ENCODE results near the gene MT1E. TPM values are rescaled to one million over a fixed set of nuclear protein-coding genes. Genes with fewer than 3 reads are reported as not detected.
A peak's percentile ranks its signal among the peaks of the same experiment; 100 is the strongest.
"Not testable (repeated sequence)": the region's sequence is repeated elsewhere in the genome, so short reads cannot be mapped to it uniquely, and the experiment has no call there.

MT1E gene
- 193 and 893 TPM in 2 replicates for total RNA-seq

GRCh38 chr16:56625140-56625942 lies at the start of gene MT1E:
TSS of gene MT1E (plus strand) at chr16:56625781. CDS start at chr16:56625852, 71 bp downstream.
- DNase-seq (ENCODE audit: low read depth) = peak; percentile 61

- DNase-seq (ENCODE audit: low read depth) = peak; percentile 59
Measured at GRCh38 chr16:56576585-56577299, 48.8 kb upstream of the MT1E start.

- DNase-seq (ENCODE audit: low read depth) = no peak
Measured at GRCh38 chr16:56577300-56577625, 48.3 kb upstream of the MT1E start.

DNA sequence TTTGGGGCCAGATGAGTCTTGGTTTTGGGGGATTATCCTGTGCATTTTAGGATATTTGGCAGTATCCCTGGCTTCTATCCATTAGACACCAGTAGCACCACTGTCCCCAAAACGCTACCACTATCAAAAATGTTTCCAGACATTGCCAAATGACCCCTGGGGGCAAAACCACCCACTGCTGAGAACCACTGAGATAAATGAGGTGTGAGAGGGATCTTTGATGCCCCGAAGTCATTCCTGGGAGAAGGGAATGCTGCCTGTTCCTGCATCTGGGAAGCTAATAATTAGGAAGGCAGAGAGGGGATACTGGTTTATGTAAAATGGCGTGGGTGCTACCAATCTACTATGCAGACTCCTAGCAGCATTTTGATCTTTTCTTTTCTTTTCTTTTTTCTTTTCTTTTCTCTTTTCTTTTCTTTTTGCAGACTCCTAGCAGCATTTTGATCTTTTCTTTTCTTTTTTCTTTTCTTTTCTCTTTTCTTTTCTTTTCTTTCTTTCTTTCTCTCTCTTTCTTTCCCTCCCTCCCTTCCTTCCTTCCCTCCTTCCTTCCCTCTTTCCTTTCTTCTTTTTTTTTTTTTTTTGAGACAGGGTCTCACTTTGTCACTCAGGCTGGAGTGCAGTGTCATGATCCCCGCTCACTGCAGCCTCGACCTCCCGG lies 45.1 kb upstream of the MT1E start:
- DNase-seq (ENCODE audit: low read depth) = no peak

DNA sequence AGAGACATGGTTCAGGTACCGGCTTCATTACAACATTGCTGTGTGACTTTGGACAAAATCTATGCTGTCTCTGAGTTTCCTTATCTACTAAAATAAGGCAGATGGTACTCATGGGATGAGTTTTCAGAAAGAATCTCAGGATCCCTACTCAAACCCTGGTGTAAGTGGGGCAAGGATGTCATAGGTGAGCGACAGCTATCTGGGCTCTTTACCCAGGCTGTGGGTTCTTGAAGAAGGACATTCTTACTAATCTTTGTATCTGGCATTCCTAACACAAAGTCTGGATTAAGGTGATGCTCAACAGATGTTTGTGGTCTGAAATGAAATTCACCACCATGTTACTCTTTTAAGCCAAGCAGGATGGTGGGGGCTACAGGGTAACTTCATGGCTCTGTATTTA lies 42.7 kb upstream of the MT1E start:
- DNase-seq (ENCODE audit: low read depth) = not testable (repeated sequence)

- no peak for DNase-seq (ENCODE audit: low read depth)
Measured at GRCh38 chr16:56583351-56584168, 42.0 kb upstream of the MT1E start.

- DNase-seq (ENCODE audit: low read depth) = no peak
Measured at GRCh38 chr16:56584276-56584675, 41.3 kb upstream of the MT1E start.

GRCh38 chr16:56588781-56589140 lies 36.8 kb upstream of the MT1E start:
- no peak for DNase-seq (ENCODE audit: low read depth)

- DNase-seq (ENCODE audit: low read depth) = no peak
Measured at GRCh38 chr16:56589141-56590039, 36.2 kb upstream of the MT1E start, which contains the start of gene MT3. TSS of gene MT3 (plus strand) at chr16:56589528. CDS start at chr16:56589591, 63 bp downstream.

- no peak for DNase-seq (ENCODE audit: low read depth)
Measured at GRCh38 chr16:56591377-56592060, 34.1 kb upstream of the MT1E start.

GRCh38 chr16:56593573-56594291 lies 31.8 kb upstream of the MT1E start:
- no peak for DNase-seq (ENCODE audit: low read depth)

DNA sequence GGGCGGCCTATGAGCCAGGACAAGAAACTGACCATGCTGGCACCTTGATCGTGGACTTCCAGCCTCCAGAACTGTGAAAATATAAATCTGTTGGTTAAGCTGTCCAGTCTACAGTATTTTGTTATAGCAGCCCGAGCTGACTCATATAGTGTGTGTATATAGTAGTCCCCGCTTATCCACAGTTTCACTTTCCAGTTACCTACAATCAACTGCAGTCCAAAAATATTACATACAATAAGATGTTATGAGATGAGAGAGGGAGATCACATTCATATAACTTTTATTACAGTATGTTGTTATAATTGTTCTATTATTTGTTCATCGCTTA lies 31.3 kb upstream of the MT1E start:
- DNase-seq (ENCODE audit: low read depth) = no peak

- peak; percentile 30 for DNase-seq (ENCODE audit: low read depth)
Measured at GRCh38 chr16:56600398-56600999, 25.1 kb upstream of the MT1E start.

DNA sequence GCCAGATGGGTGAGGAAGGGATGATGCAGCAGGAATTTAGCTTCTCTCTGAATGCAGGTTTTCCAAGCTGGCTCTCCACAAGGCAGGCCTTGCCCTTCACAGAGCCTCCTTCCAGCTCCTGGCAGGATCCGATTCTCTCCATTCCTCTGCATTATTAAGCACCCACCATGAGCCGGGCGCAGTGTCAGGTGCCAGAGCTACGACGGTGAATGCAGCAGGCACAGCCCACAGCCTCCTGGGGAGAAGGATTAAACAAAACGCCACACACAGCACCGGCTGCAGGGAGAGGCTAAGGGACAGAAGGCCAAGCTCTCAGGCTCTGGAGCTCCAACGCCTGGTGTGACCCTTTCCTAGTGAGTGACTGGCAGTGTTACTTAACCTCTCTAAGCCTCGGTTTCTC lies 24.3 kb upstream of the MT1E start:
- no peak for DNase-seq (ENCODE audit: low read depth)

GRCh38 chr16:56603589-56603988 lies 22.0 kb upstream of the MT1E start:
- DNase-seq (ENCODE audit: low read depth) = peak; percentile 48

DNA sequence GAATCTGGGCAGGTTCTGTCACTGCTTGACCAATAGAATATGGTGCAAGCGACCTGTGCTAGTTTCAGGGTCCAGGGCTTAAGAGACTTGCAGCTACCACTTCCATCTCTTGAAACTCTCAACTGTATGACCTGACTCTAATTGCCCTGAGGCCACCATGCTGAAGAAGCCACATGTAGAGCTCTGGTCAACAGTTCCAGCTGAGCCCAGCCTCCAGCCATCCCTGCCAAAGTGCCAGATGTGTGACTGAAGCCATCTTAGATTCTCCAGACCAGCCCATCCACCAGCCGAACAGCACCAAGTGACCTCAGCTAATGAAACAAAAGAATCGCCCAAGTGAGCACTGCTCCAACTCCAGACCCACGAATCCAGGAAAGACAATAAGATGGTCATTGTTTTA lies 20.6 kb upstream of the MT1E start:
- no peak for DNase-seq (ENCODE audit: low read depth)

- DNase-seq (ENCODE audit: low read depth) = no peak
Measured at GRCh38 chr16:56605475-56605874, 20.1 kb upstream of the MT1E start.

DNA sequence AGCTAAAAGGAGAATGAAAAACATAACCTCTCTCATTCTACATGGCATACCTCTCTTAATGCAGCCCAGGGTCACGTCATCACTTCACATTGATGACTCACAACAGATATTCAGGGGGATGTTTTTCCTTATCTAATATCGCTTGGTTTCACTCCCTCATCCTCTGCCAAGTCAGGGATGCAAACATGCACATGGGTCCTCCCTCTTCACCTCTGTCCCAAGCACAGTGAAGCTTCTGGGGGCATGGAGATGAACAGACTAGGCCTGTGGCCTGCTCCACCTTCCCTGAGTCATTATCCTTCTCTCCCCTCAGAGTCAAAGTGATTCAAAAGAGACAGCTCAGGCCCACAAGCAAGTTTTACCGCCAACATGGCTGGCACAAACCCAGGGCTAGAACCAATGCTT lies 19.5 kb upstream of the MT1E start:
- DNase-seq (ENCODE audit: low read depth) = no peak

- peak; percentile 92 for DNase-seq (ENCODE audit: low read depth)
Measured at GRCh38 chr16:56606476-56607108, 19.0 kb upstream of the MT1E start.
